ENCODE data around the gene PADI1.

- TF ChIP-seq CTCF (conservative IDR thresholded peaks at IDR 0.05; ENCODE audit: low read length) (no peak), EZH2phosphoT487 (IDR thresholded peaks at IDR 0.05; ENCODE audit: borderline replicate concordance, low read depth, low read length) (no peak)
Observed at GRCh38 chr1:17209430-17209829, 4.5 kb downstream of the PADI1 start.
